Upper lobe of right lung (tissue), 1 donor: Measurements from ENCODE around the gene CIT. TPM values are rescaled to one million over a fixed set of nuclear protein-coding genes. Genes with fewer than 3 reads are reported as not detected.

Experiments used
- ATAC-seq: fragments of 200-7000 bp; cut with Tn5 transposase; one replicate; pipeline ENCODE4 v1.9.1; 2020; ENCODE audit warnings: mild to moderate bottlenecking, moderate library complexity
- DNase-seq: peaks from one replicate; pipeline ENCODE4 v3.0.0-alpha.2; 2020
- H3K27ac ChIP-seq: fragments of 200-600 bp; one replicate; pipeline ENCODE4 v1.8.0; 2022
- H3K27me3 ChIP-seq: fragments of 200-600 bp; one replicate; pipeline ENCODE4 v1.8.0; 2022; ENCODE audit warnings: mild to moderate bottlenecking
- H3K36me3 ChIP-seq: fragments of 200-600 bp; one replicate; pipeline ENCODE4 v1.8.0; 2022
- H3K4me1 ChIP-seq: fragments of 200-600 bp; one replicate; pipeline ENCODE4 v1.8.0; 2022
- H3K4me3 ChIP-seq: fragments of 200-600 bp; one replicate; pipeline ENCODE4 v1.8.0; 2022; ENCODE audit warnings: mild to moderate bottlenecking
- H3K9me3 ChIP-seq: fragments of 200-600 bp; one replicate; pipeline ENCODE4 v1.8.0; 2022
- CTCF ChIP-seq: fragments of 200-600 bp; IDR thresholded peaks from one replicate; pipeline ENCODE4 v1.8.0; 2022; ENCODE audit warnings: antibody characterized with exemption
- intact Hi-C: fragments of 100-400 bp; cut with DNase I; formaldehyde crosslinking; loops from one replicate; pipeline ENCODE4 v1.11.0; 2022
- total RNA-seq: library from RNA; stranded (reverse); fragmentation: NEBNext Ultra II Directional; extraction: Animal tissue kit (Norgen Biotek cat#: 25700); gene quantifications from one replicate; pipeline ENCODE4 v1.2.1, GENCODE V29; 2021
- donor health status: DM: no; HTN: yes; CAD: no; lungs with severe emphysema.

CIT gene
- total RNA-seq, 1 donor from 2014 or later: 6.8 TPM

GRCh38 chr12:119676573-119676972, 200.5 kb downstream of the CIT start:
- no peak for TF ChIP-seq CTCF
- peaks cover 32% of the 10 kb centered on the region for H3K4me1 ChIP-seq
- no peaks in the 10 kb centered on the region for H3K9me3 ChIP-seq
- ATAC-seq (no peak), DNase-seq (no peak)
- no peaks in the 10 kb centered on the region for H3K27me3 ChIP-seq
- intact Hi-C loops: no loop called here
- H3K36me3 ChIP-seq: peaks cover 100% of the 10 kb centered on the region
- H3K4me3 ChIP-seq: no peak overlapping the region
- no peak overlapping the region for H3K27ac ChIP-seq

GRCh38 chr12:119676022-119676421, 201.1 kb downstream of the CIT start:
- H3K4me1 ChIP-seq: peaks cover 34% of the 10 kb centered on the region
- no peaks in the 10 kb centered on the region for H3K27me3 ChIP-seq

GRCh38 chr12:119674560-119674959, 202.6 kb downstream of the CIT start:
- Histone ChIP-seq H3K27me3 (no peaks in the 10 kb centered on the region), H3K9me3 (no peaks in the 10 kb centered on the region), H3K27ac (peak overlapping the region; percentile 45), H3K4me1 (peaks cover 49% of the 10 kb centered on the region), H3K4me3 (no peak overlapping the region), H3K36me3 (peaks cover 97% of the 10 kb centered on the region)
- DNase-seq: no peak
- no peak for TF ChIP-seq CTCF
- ATAC-seq: no peak
- intact Hi-C loops: no loop called here

More at GRCh38 chr12:119676022-119676421, 201.1 kb downstream of the CIT start:
- Histone ChIP-seq H3K36me3 (peaks cover 100% of the 10 kb centered on the region), H3K27ac (no peak overlapping the region), H3K9me3 (no peaks in the 10 kb centered on the region), H3K4me3 (no peak overlapping the region)
- intact Hi-C loops: no loop called here
- DNase-seq (no peak), ATAC-seq (no peak)
- no peak for TF ChIP-seq CTCF

GRCh38 chr12:119673634-119674033, 203.5 kb downstream of the CIT start:
- Histone ChIP-seq H3K9me3 (no peaks in the 10 kb centered on the region), H3K27ac (peak overlapping the region; percentile 45), H3K4me1 (peaks cover 52% of the 10 kb centered on the region), H3K4me3 (no peak overlapping the region), H3K27me3 (no peaks in the 10 kb centered on the region), H3K36me3 (peaks cover 88% of the 10 kb centered on the region)
- intact Hi-C loops: no loop called here
- DNase-seq (no peak), ATAC-seq (peak; percentile 11)
- TF ChIP-seq CTCF: no peak

GRCh38 chr12:119672194-119672593, 204.9 kb downstream of the CIT start:
- H3K27ac ChIP-seq: peak overlapping the region; percentile 45
- TF ChIP-seq CTCF: no peak
- peaks cover 54% of the 10 kb centered on the region for H3K4me1 ChIP-seq
- no peaks in the 10 kb centered on the region for H3K27me3 ChIP-seq
- intact Hi-C loops: no loop called here
- DNase-seq (no peak), ATAC-seq (no peak)
- H3K4me3 ChIP-seq: no peak overlapping the region
- H3K9me3 ChIP-seq: no peaks in the 10 kb centered on the region
- peaks cover 74% of the 10 kb centered on the region for H3K36me3 ChIP-seq

DNA sequence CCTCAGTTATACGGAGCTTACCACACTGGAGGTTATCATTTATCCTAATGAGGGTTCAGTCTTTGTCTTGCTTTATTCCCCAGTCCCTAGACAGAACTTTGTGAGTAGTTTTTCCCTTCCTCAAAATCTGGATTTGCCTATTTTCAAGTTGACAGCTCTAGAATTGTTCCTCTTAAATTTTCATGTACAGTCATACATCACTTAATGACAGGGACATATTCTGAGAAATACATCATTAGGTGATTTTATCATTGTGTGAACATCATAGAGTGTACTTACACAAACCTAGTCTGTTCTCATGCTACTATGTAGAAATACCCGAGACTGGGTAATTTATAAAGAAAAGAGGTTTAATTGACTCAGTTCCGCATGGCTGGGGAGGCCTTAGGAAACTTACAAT, 206.1 kb downstream of the CIT start:
- intact Hi-C loops: no loop called here
- peak overlapping the region; percentile 17 for H3K4me3 ChIP-seq
- H3K4me1 ChIP-seq: peaks cover 65% of the 10 kb centered on the region
- H3K36me3 ChIP-seq: peaks cover 62% of the 10 kb centered on the region
- no peak for ATAC-seq
- no peak for TF ChIP-seq CTCF
- peak overlapping the region; percentile 76 for H3K27ac ChIP-seq
- H3K27me3 ChIP-seq: no peaks in the 10 kb centered on the region
- no peak for DNase-seq
- H3K9me3 ChIP-seq: no peaks in the 10 kb centered on the region
